Measurements from ENCODE around the gene CCDC116.
"Not testable (repeated sequence)": the region's sequence is repeated elsewhere in the genome, so short reads cannot be mapped to it uniquely, and the experiment has no call there.

The CCDC116 gene

DNA sequence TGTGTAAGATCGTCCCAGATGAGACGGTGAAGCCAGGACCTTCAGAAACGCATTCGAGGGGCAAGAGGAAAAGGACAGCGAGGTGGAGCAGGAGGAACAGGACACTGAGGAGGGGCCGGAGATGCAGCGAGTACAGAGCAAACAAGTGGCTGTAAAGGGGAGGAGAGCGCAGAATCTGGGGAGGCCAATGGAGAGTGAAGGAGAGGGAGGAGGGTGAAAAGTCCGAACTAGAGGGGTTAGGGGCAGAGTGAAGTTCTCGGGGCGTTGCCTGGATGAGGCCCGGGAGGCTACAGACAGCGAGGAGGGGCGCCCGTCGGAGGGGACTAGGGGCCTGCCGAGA, 24.4 kb downstream of the CCDC116 start:
- peak; percentile 42 for DNase-seq

DNA sequence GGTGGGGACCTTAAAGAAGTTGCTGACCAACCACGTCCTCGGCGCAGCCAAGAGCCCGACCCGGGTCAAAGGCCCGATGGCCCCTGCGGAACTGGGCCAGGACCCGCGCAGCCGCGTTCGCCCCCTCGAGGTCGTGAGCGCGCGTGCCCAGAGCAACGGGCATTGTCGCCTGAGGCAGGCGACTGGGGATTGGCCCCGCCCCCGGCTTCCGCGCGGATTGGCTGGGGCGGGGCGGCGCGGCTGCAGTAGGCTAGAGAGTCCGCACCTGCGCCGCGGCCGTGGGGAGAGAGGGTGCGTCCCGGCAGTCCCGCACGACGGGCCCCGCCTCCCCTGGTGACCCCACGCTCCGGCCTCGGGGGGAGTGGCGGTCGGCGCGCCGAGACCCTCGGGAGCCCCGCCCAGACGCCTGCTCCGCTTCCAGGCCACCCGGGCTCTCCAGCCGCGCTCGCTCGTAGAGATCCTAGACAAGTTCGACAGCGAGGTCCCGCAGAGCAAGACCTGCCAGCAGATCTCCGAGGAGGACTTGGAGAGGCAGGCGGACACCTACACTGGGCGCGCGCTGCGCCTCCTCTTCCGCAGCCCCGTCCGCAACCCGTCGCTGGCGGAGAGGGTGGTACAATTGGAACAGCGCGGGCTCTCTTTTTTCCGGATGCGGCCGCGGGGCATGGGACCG, 24.9 kb downstream of the CCDC116 start:
- DNase-seq: peak; percentile 90

DNA sequence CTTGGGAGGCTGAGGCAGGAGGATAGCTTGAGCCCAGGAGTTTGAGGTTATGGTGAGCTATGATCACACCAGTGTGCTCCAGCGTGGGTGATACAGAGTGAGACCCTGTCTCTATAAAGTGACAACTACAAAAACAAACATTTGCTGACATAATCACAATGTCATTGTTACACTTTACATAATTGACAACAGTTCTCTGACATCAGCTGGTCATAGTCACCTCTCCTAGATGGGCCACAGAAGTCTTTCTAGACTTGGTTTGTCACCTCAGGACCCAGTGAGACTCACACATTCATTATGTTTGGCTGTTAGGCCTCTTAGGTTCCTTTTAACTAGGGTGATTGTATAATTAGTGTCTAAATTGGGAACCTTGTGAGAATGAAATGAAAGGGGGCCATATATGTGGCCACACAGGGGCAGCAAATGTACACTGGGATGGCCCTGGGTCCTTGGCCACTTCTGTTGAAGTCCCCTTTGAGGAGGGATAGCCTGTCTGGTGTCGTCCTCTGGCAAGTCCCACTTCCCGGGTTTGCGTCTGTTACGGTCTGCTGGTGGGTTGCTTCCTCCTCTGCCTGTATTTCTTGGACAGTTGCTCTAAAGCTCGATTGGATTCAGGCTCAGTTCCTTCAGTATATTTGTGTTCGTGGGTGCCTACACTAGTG, 27.4 kb downstream of the CCDC116 start:
- DNase-seq: no peak

DNA sequence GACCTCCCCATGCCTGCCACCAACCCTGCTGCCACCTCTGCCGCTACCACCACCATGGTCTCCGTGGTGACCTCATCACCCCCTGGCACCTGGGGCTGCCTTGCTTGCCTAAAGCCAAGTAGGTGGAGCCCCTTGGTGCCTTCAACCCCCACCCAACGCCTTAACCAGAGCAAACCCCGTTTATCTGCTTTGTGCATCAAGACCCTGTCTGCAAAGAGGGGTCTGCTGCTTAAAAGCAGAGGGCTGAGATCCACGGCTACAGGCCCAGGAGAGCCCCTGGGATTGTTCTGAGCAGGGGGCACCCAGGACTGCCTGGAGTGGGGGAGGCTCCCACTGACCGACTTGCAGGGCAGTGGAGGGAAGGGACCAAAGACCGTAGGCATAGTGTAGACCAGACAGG, 28.3 kb downstream of the CCDC116 start:
- no peak for DNase-seq

DNA sequence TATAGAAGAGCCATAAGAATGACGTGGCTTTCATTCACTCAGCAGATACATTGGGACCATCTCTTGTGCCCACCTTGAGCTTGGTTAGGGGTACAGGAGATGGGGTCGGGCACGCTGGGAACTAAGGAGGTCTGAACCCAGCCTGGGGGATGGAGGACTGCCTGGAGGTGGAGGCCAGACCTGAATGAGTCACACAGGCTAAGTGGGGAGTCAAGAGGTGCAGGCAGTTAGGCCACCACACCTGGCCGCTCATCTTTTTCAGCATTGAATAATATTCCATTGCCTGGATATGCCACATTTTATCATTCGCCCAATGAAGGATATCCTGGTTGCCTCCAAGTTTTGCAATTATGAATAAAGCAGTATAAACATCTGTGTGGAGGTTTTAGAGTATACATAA, 29.4 kb downstream of the CCDC116 start:
- DNase-seq: no peak

DNA sequence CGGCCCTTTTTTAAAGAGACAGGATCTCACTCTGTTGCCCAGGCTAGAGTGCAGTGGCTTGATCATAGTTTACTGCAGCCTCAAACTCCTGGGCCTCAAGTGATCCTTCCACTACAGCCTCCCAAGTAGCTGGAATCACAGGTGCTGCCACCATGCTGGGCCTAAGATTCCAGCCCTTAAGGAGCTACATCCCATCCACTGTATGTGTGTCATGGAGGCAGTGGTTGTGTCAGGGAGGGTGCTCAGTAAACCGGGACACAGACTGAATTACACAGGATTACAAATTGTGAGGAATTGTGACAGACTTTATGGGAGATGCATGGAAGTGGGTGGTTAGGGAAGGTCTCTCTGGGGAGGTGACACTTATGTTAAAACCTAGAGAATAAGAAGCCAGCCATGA, 31.2 kb downstream of the CCDC116 start:
- no peak for DNase-seq

DNA sequence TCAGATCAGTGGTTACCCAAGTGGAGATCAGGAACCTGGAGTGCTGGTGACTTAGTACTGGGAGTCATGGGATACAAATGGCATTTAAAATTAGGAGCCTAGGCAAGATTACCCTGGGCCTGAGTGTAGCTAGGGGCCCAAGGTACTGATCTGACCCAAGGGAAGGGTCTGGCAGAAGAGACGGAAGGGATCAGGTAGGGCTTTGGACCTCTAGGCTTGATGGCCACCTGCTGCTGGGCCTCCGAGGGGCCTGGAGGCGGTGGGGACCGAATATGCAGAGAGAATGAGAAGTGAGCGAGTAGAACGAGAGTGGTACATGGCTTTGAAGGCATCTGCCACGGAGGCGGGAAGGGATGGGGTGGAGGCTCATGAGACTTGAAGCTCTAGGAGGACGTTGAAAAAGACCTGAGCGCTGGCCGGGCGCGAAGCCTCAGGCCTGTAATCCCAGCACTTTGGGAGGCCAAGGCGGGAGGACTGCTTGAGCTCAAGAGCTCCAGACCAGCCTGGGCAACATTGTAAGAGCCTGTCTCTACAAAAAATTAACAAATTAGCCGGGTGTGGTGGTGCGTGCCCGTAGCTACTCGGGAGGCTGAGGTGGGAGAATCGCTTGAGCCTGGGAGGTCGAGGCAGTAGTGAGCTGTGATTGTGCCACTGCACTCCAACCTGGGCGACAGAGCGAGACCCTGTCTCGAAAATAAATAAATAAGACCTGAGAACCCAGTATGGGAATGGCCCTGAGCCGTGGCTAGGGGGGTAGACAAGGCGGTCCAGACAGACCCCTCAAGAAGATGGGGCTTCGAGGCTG, 32.7 kb downstream of the CCDC116 start:
- DNase-seq: no peak

DNA sequence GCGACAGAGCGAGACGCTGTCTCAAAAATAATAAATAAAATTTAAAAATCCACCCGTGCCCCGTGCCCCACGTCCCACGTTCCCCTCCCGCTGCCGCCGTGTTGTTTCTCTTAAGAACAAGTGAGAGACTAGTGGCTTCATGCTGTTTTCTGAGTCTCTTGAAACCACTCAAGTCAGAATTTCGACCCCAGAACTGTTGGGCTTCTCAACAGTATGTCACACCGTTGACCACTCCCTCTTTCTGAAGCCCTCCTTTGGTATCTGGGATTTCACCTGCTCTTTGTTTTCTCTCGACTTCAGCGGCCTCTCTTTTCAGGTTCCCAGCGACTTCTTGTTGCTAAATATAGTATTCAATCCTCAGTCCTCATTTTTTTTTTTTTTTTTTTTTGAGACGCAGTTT, 34.2 kb downstream of the CCDC116 start:
- no peak for DNase-seq

DNA sequence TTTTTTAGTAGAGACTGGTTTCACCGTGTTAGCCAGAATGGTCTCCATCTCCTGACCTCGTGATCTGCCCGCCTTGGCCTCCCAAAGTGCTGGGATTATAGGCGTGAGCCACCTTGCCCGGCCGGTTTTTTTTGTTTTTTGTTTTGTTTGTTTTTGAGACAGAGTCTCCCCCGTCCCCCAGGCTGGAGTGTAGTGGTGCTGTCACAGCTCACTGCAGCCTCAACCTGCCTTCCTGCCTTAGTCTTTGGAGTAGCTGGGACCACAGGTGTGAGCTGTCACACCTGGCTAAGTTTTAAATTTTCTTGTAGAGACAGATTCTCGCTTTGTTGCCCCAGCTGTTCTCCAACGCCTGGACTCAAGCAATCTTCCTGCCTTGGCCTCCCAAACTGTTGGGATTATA, 36.5 kb downstream of the CCDC116 start:
- DNase-seq: no peak

DNA sequence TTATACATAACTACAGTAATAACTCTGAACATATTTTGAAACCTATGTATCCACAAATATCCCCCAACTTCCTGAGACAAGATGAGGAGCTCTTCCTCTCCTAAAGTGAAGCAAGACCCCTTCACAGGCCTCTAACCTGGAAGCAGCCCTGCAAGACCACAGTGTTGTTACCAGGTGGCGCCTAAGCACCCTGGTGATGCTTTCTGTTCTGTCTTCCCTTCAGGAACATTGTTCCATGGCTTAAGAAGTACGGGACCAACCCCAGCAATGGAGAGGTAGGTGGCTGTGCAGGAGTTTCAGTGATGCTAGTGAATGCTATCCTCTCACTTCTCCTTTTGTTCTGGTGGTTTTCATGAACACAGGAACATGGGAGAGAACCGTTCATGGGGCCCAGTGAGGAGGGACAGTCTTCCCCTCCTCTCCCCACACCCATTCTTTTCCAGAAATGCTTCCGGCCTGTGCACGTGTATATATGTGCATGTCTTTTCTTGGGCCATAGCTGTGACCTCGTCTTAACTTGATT, 39.6 kb downstream of the CCDC116 start:
- no peak for DNase-seq

DNA sequence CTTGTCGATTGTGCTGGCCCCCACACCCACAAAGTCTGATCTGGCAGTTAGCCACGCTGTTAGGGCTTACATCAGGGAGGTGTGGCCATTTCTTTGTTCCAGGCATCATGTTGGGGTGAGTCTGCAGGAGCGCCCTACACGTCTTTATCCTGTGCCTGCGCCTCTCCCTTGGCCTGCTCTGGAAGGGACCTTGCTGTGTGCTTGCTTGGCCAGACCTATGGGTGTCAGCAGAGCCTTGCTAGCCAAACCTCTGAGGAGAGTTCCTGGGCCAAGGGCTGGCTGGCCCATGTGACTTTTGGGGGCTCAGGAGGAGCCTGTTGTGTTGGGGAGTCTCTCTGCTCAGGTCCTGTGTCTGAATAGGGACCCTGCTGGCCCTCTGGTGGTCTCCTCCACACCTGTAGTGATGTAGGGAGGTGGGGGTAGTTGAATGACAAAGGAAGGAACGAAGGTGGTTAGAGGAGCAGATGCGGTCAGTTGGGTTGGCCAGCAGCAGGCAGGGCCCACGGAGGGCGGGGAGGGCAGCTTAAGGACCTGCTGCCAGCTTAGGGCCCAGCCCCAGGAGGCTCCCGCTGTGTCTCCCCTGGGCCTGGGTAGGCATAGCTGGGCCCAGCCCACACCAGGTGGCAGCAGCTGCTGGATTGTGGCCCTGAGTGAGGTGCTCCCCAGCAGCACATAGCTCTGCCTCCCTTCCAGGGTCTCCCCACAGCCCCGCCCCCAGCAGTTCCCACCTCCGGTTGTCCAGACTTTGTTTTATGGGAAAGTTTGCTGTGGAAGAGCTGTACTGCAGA, 41.2 kb downstream of the CCDC116 start:
- DNase-seq: no peak

DNA sequence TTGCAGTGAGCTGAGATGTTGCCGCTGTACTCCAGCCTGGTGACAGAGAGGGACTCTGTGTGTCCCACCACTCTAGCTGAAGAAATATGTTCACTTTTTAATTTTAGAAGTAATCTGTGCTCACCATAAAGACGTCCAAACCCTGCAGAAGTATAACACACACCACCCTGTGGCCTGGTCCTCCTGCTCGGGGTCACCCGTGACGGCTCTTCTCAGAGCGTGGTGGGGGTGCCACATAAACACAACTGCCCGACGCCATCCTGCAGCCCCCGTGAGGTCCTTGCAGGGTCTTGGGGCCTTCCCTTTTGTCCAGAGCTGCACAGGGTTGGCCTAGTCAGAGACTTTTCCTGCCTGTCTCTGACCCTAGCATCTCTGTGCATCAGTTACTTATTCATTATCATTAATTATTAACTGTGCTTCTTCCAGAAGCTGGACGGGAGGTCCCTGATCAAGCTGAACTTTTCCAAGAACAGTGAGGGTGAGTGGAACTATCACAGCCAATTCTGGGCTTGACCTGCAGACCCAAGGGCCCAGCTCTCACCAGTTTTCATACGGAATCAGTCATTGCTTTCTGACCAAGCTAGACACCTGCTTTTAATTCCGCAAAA, 42.2 kb downstream of the CCDC116 start:
- DNase-seq: no peak

DNA sequence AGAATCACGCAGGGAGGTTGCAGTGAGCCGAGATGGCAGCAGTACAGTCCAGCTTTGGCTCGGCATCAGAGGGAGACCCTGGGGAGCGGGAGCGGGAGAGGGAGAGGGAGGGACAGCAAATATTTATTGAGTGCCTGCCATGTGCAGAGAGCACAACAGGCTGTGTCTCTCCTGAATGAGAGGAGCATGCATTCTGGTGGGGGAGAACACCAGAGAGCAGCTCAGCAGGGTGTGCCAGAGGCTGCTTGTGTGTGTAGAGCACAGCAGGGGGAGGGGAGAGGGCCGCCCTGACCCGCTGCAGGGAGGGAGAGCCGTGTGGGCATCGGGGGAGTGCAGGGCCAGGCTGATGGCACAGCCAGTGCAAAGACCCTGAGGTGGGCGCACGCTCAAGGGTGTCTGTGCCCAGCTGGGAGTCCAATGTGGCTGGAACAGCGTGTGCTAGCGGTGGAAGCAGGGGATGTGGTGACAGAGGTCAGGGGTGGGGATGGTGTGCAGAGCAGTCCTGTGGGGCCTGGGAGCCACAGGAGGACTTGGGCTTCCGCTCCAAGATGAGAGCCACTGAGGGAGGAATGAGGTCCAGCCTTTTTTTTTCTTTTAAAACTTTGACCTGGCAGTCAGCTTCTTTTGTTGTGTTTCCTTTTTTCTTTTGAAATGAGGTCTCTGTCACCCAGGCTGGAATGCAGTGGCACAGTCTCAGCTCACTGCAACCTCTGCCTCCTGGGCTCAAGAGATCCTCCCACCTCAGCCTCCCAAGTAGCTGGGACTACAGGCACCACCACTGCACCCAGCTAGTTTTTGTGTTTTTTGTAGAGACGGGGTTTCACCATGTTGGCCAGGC, 45.3 kb downstream of the CCDC116 start:
- DNase-seq: peak; percentile 18

DNA sequence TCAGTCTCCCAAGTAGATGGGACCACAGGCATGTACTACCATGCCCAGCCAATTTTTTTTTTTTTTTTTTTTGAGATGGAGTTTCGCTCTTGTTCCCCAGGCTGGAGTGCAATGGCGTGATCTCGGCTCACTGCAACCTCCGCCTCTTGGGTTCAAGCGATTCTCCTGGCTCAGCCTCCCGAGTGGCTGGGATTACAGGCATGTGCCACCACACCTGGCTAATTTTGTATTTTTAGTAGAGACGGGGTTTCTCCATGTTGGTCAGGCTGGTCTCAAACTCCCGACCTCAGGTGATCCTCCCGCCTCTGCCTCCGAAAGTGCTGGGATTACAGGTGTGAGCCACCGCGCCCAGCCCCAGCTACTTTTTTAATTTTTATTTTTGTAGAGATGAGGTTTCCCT, 46.3 kb downstream of the CCDC116 start:
- DNase-seq: not testable (repeated sequence)

DNA sequence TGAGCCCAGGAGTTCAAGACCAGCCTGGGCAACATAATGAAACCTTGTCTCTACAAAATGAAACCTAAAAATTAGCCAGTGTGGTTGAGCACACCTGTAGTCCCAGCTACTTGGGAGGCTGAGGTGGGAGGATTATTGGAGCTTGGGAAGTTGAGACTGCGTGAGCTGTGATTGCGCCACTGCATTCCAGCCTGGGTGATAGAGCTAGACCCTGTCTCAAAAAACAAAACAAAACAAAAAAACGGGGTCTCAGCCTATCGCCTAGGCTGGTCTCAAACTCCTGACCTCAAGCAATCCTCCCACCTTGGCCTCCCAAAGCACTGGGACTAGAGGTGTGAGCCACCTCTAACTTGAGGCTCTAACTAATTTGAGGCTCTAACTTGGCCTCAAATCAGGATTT, 46.8 kb downstream of the CCDC116 start:
- DNase-seq: no peak

DNA sequence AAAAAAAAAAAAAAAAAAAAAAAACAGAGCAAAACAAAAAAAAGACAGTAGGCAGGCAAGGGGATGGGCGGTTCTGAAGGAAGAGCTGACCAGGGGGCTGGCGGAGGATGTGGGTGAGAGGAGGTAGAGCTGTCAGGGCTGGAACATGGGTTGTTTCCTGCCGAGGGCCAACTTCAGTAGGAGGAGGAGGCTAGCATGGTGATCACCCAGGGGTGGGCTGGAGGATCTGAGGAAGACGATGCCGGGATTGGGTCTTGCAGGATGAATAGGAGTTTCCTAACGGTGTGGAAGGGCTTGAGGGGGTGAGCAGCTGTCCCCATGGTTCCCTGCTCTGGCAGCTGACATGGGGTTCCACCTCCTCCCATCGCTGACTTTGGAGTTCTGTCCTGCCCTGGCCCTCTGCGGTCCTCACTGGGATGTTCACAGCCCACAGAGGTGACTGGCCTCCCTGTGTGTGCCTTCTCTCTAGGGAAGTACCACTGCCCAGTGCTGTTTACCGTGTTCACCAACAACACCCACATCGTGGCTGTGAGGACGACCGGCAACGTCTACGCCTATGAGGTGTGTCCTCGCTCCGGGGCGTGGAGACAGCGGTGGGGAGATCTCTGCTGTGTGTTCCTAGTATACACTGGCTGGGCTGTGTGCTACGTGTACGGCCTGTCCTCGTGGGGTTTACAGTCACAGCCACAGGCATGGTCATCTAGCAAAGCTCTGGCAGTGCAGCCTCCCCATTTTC, 48.4 kb downstream of the CCDC116 start:
- DNase-seq: no peak

DNA sequence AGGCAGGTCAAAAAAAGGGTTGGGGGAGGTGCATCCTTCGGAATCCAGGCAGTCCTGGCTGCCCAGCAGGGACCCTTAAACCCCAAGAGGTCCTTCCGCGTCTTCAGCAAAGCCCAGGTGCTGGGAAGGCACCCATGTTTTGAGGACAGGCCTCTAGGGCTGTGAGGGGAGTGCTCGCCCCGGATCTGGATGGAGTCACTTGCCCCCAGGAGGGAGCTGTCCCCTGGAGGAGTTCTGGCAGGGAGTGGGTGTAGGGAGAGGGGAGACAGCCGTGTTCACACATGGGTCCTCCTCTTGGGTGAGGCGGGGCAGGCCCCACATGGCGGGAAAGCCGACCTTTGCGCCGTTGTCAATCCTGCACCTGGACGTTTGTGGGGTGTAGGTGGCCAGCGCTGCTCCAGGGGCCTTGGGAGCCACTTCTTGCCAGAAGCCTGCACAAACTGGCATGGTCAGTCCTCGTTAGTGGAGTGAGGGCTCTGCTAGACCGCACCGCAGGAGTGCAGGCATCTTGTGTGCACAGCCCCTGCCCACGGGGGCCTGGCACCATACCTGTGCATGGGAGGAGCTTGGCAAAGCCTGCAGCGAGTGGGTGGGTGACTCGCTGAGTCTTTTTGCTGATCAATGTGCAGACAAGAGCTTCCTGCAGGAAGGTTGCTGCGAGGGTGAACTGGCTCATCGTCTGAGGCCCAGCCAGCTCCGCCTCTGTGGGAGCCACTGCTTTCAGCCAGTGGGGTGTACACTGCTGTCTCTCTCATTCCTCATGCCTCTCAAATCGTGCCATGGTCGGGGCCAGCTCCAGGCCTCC, 49.2 kb downstream of the CCDC116 start:
- no peak for DNase-seq

DNA sequence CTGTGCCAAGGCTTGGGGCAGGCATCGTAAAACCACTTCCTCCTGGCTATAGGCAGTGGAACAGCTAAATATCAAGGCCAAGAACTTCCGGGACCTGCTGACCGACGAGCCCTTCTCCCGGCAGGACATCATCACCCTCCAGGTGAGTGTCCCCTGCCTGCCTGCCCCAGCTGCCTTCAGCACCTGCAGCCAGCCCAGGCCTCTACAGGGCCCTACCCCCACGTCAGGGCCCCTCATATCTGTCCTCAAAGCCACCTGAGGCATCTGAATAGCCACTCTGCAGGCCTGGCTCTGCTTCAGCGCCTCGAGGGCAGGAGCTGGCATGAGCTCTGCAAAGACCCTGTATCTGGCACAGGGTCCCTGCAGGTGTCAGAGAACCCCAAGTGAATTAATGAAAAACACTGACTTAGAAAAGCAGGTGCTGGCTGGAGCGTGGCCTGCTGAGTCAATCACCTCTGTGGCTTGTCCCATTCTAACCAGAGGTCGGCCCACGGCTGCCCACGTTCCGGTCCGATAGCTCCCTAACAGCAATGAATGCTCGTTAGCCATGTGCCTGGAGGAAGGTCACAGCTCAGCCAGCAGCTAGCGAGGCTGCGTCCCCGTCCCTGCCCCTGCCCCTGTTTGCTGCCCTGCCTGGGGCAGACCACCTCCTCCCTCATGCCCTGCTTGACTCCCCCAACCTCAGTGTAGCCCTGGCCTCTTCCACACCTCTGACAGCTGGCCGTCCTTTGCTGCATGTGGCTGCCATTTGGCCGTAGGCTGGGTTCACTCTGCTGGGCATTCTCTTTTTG, 50.0 kb downstream of the CCDC116 start:
- DNase-seq: no peak

DNA sequence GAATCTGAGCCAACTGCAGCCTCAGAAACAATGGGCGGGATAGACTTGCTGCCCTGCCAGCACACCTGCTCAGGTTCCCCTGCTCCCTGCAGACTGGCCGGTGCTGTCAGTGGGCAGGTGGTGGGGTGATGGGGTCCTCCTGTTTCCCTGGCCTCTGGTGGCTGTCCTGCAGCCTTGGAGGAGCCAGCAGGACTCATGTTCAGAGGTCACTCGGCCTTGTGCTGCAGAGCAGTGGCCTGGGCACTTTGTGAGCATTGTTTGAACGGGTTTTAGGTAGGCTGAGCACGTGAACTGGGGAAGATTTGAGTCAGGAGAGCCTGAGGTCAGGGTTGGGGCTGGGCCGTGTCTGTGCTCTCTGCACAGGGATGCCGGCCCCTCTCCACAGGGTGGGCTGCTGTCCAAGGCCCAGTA, 50.8 kb downstream of the CCDC116 start:
- DNase-seq: no peak
